HL-60 (cell line): ENCODE data around the gene GH1.

Experiments
- GABPA ChIP-seq: IDR thresholded peaks from 2 replicates; pipeline ENCODE4 v1.6.1; 2012; ENCODE audit warnings: low read depth
- POLR2AphosphoS5 ChIP-seq: IDR thresholded peaks from 2 replicates; pipeline ENCODE4 v1.6.1; 2012; ENCODE audit warnings: low read depth
- SPI1 ChIP-seq: IDR thresholded peaks from 2 replicates; pipeline ENCODE4 v1.6.1; 2012; ENCODE audit warnings: low read depth, mild to moderate bottlenecking, borderline replicate concordance
- TF ChIP-seq, protein P1 (sequence below): IDR thresholded peaks from one replicate; pipeline ENCODE4 v1.5.1; 2011; ENCODE audit warnings: low read length, control low read depth, inconsistent platforms; ENCODE audit not compliant: insufficient read depth
- TF ChIP-seq, protein P2 (sequence below): IDR thresholded peaks from 2 replicates; pipeline ENCODE4 v1.6.1; 2012; ENCODE audit warnings: low read depth; ENCODE audit not compliant: insufficient replicate concordance

DNA sequence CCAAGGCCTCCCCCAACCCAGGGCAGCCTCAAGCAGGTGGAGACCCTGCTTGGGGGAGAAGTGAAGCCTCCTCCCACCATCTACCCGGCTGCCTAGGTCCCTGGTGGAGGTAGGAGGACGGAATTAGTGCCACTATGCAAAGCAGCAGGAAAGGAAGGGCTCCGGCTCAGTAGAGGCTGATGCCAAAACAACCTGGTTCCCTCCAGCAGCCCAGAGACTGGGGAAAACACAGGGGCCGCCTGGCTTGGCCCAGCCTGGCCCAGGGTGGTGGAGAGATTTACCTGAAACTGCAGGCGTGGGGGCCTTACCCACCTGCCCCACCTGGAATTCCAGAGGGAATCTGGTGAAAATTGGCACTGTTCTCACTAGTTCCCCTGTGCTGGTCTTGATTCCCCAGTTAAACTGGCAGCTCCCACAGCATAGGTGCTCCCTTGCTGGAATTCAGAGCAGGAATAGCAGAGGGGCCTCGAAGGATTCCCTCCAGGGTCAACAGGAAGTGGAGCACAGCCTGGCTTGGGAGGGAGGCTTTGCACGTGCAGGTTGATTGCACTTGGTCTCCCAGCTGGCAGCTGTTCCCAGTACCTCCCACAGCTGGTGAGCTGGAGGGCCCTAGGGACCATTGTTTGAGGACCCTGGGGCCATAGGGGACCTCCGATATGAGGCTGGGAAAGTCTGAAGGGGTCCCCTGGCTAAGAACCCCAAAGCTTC, 9.0 kb upstream of the GH1 start:
- TF ChIP-seq, protein P1, sequence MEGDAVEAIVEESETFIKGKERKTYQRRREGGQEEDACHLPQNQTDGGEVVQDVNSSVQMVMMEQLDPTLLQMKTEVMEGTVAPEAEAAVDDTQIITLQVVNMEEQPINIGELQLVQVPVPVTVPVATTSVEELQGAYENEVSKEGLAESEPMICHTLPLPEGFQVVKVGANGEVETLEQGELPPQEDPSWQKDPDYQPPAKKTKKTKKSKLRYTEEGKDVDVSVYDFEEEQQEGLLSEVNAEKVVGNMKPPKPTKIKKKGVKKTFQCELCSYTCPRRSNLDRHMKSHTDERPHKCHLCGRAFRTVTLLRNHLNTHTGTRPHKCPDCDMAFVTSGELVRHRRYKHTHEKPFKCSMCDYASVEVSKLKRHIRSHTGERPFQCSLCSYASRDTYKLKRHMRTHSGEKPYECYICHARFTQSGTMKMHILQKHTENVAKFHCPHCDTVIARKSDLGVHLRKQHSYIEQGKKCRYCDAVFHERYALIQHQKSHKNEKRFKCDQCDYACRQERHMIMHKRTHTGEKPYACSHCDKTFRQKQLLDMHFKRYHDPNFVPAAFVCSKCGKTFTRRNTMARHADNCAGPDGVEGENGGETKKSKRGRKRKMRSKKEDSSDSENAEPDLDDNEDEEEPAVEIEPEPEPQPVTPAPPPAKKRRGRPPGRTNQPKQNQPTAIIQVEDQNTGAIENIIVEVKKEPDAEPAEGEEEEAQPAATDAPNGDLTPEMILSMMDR, result no peak
- TF ChIP-seq GABPA (no peak), POLR2AphosphoS5 (no peak), SPI1 (no peak)
- TF ChIP-seq, protein P2, sequence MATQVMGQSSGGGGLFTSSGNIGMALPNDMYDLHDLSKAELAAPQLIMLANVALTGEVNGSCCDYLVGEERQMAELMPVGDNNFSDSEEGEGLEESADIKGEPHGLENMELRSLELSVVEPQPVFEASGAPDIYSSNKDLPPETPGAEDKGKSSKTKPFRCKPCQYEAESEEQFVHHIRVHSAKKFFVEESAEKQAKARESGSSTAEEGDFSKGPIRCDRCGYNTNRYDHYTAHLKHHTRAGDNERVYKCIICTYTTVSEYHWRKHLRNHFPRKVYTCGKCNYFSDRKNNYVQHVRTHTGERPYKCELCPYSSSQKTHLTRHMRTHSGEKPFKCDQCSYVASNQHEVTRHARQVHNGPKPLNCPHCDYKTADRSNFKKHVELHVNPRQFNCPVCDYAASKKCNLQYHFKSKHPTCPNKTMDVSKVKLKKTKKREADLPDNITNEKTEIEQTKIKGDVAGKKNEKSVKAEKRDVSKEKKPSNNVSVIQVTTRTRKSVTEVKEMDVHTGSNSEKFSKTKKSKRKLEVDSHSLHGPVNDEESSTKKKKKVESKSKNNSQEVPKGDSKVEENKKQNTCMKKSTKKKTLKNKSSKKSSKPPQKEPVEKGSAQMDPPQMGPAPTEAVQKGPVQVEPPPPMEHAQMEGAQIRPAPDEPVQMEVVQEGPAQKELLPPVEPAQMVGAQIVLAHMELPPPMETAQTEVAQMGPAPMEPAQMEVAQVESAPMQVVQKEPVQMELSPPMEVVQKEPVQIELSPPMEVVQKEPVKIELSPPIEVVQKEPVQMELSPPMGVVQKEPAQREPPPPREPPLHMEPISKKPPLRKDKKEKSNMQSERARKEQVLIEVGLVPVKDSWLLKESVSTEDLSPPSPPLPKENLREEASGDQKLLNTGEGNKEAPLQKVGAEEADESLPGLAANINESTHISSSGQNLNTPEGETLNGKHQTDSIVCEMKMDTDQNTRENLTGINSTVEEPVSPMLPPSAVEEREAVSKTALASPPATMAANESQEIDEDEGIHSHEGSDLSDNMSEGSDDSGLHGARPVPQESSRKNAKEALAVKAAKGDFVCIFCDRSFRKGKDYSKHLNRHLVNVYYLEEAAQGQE, result no peak
